HCT116 (cell line): ENCODE measurements around the gene MAPK14. TPM values are rescaled to one million over a fixed set of nuclear protein-coding genes. Genes with fewer than 3 reads are reported as not detected.
"Not testable (repeated sequence)": the region's sequence is repeated elsewhere in the genome, so short reads cannot be mapped to it uniquely, and the experiment has no call there.

Experiments used
- ATAC-seq: fragments of 200-7000 bp; cut with Tn5 transposase; 2 replicates; pipeline ENCODE4 v1.9.1; 2020; ENCODE audit warnings: mild to moderate bottlenecking, moderate library complexity
- BruUV-seq: library from RNA; stranded (reverse); fragments of 400-500 nt; replicated peaks from 2 replicates; lab custom pipeline; 2021; lab: Mats Ljungman, UMichigan
- CTCF ChIA-PET: fragments of 300-600 bp; sonication (Branson Sonifier 250); formaldehyde crosslinking; loops from one replicate; lab custom pipeline; 2021; ENCODE audit warnings: antibody characterized with exemption; lab: Charles Lee
- POLR2A ChIA-PET: fragments of 300-600, 350-600 bp; sonication (Branson Sonifier 250); formaldehyde crosslinking; loops from one replicate; lab custom pipeline; 2021; ENCODE audit warnings: antibody characterized with exemption; lab: Charles Lee
- RAD21 ChIA-PET, 2 experiments: fragments of 300-600 bp; sonication (Branson Sonifier 250); formaldehyde crosslinking; loops; one replicate each; lab custom pipeline; 2023; ENCODE audit warnings: low total read pairs in 2 of 2; ENCODE audit not compliant: uncharacterized antibody in 2 of 2, unreplicated experiment in 2 of 2, low non-redundant PET in 1 of 2; lab: Charles Lee
- DNase-seq: peaks from one replicate; pipeline ENCODE4 v3.0.0-alpha.2; 2010; ENCODE audit warnings: low read depth, low spot score
- H2AFZ ChIP-seq: fragments of 200-600 bp; shearing (Covaris generic), sonication (generic); 2 replicates; pipeline ENCODE4 v1.6.1; 2017; ENCODE audit warnings: low read depth, mixed run types, mixed read lengths, antibody characterized with exemption, low read length; ENCODE audit not compliant: poor library complexity, severe bottlenecking
- H3K27ac ChIP-seq: 2 replicates; pipeline ENCODE4 v1.5.1; 2012; ENCODE audit warnings: low read depth, low read length
- H3K27me3 ChIP-seq: fragments of 200-600 bp; sonication (generic); 2 replicates; pipeline ENCODE4 v1.6.1; 2016; ENCODE audit warnings: mixed run types, low read length, mixed read lengths; ENCODE audit not compliant: insufficient read depth
- H3K36me3 ChIP-seq, 2 experiments: fragments of 200-500 bp in 1 of 2; fragments of 200-600 bp in 1 of 2; sonication (Bioruptor generic) in 1 of 2; sonication (generic) in 1 of 2; 2 replicates each; pipeline versions ENCODE4 v1.5.1 to v1.6.1; 2014 to 2016; ENCODE audit warnings: low read length in 2 of 2, inconsistent platforms in 1 of 2, mixed read lengths in 1 of 2, mixed run types in 1 of 2; ENCODE audit not compliant: insufficient read depth in 2 of 2, control insufficient read depth in 1 of 2
- H3K4me1 ChIP-seq, 2 experiments: fragments of 200-600 bp in 1 of 2; sonication (generic) in 1 of 2; 2 replicates each; pipeline versions ENCODE4 v1.5.1 to v1.6.1; 2012 to 2017; ENCODE audit warnings: low read length in 2 of 2, inconsistent platforms in 1 of 2, mild to moderate bottlenecking in 1 of 2, mixed read lengths in 1 of 2, mixed run types in 1 of 2, moderate library complexity in 1 of 2; ENCODE audit not compliant: insufficient read depth in 2 of 2, control insufficient read depth in 1 of 2
- H3K4me2 ChIP-seq: fragments of 200-600 bp; sonication (generic); 2 replicates; pipeline ENCODE4 v1.6.1; 2017; ENCODE audit warnings: mixed run types, low read length, mixed read lengths
- H3K4me3 ChIP-seq, 2 experiments: fragments of 200-600 bp in 1 of 2; sonication (generic) in 1 of 2; replicated peaks in 1 of 2; 2 replicates each; pipeline ENCODE4 v1.5.1; 2011 to 2016; ENCODE audit warnings: low read length in 2 of 2, control low read depth in 1 of 2, low read depth in 1 of 2, mild to moderate bottlenecking in 1 of 2, mixed read lengths in 1 of 2, mixed run types in 1 of 2
- H3K79me2 ChIP-seq: fragments of 200-600 bp; sonication (generic); 2 replicates; pipeline ENCODE4 v1.6.1; 2017; ENCODE audit warnings: mild to moderate bottlenecking, mixed run types, low read length, moderate library complexity, mixed read lengths; ENCODE audit not compliant: insufficient read depth
- H3K9ac ChIP-seq: fragments of 200-600 bp; sonication (generic); 2 replicates; pipeline ENCODE4 v1.6.1; 2016; ENCODE audit warnings: low read length, mixed read lengths
- H3K9me2 ChIP-seq: fragments of 200-600 bp; sonication (generic), shearing (Covaris generic); 2 replicates; pipeline ENCODE4 v1.6.1; 2017; ENCODE audit warnings: mixed run types, mild to moderate bottlenecking, moderate library complexity; ENCODE audit not compliant: insufficient read depth
- H3K9me3 ChIP-seq, 2 experiments: fragments of 200-500 bp in 1 of 2; fragments of 200-600 bp in 1 of 2; sonication (Bioruptor generic) in 1 of 2; sonication (generic) in 1 of 2; 2 replicates each; pipeline ENCODE4 v1.6.1; 2014 to 2017; ENCODE audit warnings: low read length in 2 of 2, mixed read lengths in 2 of 2, inconsistent platforms in 1 of 2, low read depth in 1 of 2, mild to moderate bottlenecking in 1 of 2, mixed run types in 1 of 2, moderate library complexity in 1 of 2; ENCODE audit not compliant: control insufficient read depth in 1 of 2, insufficient read depth in 1 of 2
- H4K20me1 ChIP-seq: fragments of 200-600 bp; sonication (generic), shearing (Covaris generic); 2 replicates; pipeline ENCODE4 v1.6.1; 2017; ENCODE audit warnings: mixed run types, mild to moderate bottlenecking, moderate library complexity; ENCODE audit not compliant: insufficient read depth
- CEBPB ChIP-seq: IDR thresholded peaks from 2 replicates; pipeline ENCODE4 v1.6.1; 2012; ENCODE audit warnings: low read depth
- SIN3A ChIP-seq: IDR thresholded peaks from 2 replicates; pipeline ENCODE4 v1.6.1; 2012; ENCODE audit warnings: low read depth
- ZFX ChIP-seq: fragments of 450-650 bp; IDR thresholded peaks from 2 replicates; pipeline ENCODE4 v1.6.1; 2017
- ZNF274 ChIP-seq: fragments of 200-500 bp; sonication (Bioruptor generic); IDR thresholded peaks from 2 replicates; pipeline ENCODE4 v1.6.1; 2014; ENCODE audit warnings: mild to moderate bottlenecking, low read depth, low read length, inconsistent platforms
- intact Hi-C: fragments of 100-400 bp; cut with micrococcal nuclease; formaldehyde crosslinking; loops from 2 replicates; pipeline ENCODE4 v1.10.0; 2022
- total RNA-seq: library from RNA; stranded (reverse); gene quantifications from one replicate; pipeline ENCODE4 v1.2.1, GENCODE V29; 2021; ENCODE audit not compliant: unreplicated experiment
- TF ChIP-seq, protein P1 (sequence below): IDR thresholded peaks from 2 replicates; pipeline ENCODE4 v1.6.1; 2011; ENCODE audit warnings: mild to moderate bottlenecking, low read length, moderate library complexity; ENCODE audit not compliant: insufficient replicate concordance; ENCODE audit errors: extremely low read depth
- TF ChIP-seq, protein P2 (sequence below): IDR thresholded peaks from 2 replicates; pipeline ENCODE4 v1.6.1; 2012

The MAPK14 gene
- total RNA-seq, 1 experiment from 2014 or later: 34.2 TPM

DNA sequence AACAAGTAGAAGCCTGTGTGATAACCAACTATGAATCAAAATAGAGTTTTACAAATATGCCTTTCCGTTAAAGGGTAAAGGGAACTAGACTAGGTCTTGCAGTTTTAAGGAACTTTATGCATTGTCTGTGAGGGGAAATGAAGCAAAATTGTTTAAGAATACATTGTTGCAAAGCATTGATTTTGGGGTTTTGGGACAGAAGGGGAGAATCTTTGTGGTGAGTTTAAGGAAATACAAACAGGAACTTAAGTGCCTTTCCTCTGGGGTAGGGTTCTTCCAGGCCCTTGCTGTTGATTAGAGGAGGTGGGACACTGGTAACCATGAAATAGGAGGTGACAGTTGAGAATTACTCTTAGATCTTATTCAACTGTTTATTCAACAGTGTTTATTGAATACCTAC, 4.7 kb downstream of the MAPK14 start (continued):
- TF ChIP-seq, protein P1, sequence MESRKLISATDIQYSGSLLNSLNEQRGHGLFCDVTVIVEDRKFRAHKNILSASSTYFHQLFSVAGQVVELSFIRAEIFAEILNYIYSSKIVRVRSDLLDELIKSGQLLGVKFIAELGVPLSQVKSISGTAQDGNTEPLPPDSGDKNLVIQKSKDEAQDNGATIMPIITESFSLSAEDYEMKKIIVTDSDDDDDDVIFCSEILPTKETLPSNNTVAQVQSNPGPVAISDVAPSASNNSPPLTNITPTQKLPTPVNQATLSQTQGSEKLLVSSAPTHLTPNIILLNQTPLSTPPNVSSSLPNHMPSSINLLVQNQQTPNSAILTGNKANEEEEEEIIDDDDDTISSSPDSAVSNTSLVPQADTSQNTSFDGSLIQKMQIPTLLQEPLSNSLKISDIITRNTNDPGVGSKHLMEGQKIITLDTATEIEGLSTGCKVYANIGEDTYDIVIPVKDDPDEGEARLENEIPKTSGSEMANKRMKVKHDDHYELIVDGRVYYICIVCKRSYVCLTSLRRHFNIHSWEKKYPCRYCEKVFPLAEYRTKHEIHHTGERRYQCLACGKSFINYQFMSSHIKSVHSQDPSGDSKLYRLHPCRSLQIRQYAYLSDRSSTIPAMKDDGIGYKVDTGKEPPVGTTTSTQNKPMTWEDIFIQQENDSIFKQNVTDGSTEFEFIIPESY: no peak
- no peak for TF ChIP-seq ZNF274
- TF ChIP-seq, protein P2, sequence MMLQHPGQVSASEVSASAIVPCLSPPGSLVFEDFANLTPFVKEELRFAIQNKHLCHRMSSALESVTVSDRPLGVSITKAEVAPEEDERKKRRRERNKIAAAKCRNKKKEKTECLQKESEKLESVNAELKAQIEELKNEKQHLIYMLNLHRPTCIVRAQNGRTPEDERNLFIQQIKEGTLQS: no peak
- no peak for TF ChIP-seq CEBPB
- TF ChIP-seq SIN3A: no peak
- no peak for TF ChIP-seq ZFX

DNA sequence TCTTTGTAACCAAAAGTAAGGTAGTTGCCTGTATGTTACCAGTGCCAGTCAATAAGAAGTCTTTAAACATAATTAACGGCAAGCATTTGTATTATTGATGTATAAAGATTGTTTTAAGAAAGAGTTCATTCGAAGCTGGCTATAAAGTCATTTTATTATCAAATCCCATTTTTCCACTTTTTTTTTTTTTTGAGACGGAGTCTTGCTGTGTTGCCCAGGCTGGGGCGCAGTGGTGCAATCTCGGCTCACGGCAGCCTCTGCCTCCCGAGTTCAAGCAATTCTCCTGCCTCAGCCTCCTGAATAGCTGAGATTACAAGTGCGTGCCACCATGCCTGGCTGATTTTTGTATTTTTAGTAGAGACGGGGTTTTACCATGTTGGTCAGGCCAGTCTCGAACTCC, 5.5 kb downstream of the MAPK14 start:
- H3K4me2 ChIP-seq, H3K9me2 ChIP-seq, DNase-seq, H2AFZ ChIP-seq, H3K27ac ChIP-seq, ATAC-seq, H3K36me3 ChIP-seq, CTCF ChIA-PET, H3K4me3 ChIP-seq, RAD21 ChIA-PET, H3K9me3 ChIP-seq, H3K27me3 ChIP-seq, H3K9ac ChIP-seq, BruUV-seq, intact Hi-C loops, POLR2A ChIA-PET, H4K20me1 ChIP-seq: not testable (repeated sequence)
- Histone ChIP-seq H3K79me2 (peaks cover 98% of the 10 kb centered on the region), H3K4me1 (peaks cover 4 to 14% of the 10 kb centered on the region in 2 experiments; a peak in 3 of 4 replicates)
